Activated CD4-positive, alpha-beta T cell treated with anti-CD3 and anti-CD28 coated beads, Interleukin-2, amount 50 U/mL, for 16 hours (primary cell): ENCODE measurements around the gene CMTR1.
A peak's percentile ranks its signal among the peaks of the same experiment; 100 is the strongest.
"Not testable (repeated sequence)": the region's sequence is repeated elsewhere in the genome, so short reads cannot be mapped to it uniquely, and the experiment has no call there.

Experiments used
- DNase-seq: peaks from one replicate; pipeline ENCODE4 v3.0.0-alpha.2; 2020

The CMTR1 gene

GRCh38 chr6:37492991-37493660 lies 60.1 kb downstream of the CMTR1 start:
- DNase-seq, result no peak

GRCh38 chr6:37493661-37493995 lies 60.6 kb downstream of the CMTR1 start:
- no peak for DNase-seq

DNA sequence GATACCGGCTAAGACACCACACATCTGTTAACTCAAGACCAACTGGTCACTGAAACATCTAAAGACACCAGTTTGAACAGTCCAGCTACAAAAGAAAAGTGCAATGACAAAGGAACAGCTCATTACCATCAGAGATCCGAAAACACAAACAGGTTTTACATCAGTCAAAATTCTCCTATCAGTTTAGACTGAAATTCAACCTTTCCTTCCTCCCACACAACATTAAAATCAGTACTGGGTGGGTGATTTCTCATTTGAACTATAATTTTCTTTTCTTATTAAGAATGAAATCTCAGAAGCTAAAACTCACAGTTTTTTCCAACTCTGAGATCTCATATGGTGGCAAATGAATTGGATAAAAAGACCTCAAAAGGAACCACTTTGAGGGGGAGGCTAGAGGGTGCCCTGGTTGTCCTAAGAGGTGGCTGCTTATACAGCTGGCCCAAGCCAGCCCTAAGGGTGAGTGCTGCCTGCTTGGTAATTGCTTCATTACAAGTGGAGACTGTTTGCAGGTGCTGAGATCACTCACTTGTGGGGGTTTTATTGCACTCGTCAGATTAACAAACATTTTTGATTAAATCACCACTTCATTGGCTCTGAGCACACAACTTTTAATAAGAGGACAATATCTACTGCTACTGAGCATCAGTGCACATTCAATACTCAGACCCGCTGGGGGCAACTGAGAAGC lies 62.4 kb downstream of the CMTR1 start:
- DNase-seq, result peak; percentile 62

DNA sequence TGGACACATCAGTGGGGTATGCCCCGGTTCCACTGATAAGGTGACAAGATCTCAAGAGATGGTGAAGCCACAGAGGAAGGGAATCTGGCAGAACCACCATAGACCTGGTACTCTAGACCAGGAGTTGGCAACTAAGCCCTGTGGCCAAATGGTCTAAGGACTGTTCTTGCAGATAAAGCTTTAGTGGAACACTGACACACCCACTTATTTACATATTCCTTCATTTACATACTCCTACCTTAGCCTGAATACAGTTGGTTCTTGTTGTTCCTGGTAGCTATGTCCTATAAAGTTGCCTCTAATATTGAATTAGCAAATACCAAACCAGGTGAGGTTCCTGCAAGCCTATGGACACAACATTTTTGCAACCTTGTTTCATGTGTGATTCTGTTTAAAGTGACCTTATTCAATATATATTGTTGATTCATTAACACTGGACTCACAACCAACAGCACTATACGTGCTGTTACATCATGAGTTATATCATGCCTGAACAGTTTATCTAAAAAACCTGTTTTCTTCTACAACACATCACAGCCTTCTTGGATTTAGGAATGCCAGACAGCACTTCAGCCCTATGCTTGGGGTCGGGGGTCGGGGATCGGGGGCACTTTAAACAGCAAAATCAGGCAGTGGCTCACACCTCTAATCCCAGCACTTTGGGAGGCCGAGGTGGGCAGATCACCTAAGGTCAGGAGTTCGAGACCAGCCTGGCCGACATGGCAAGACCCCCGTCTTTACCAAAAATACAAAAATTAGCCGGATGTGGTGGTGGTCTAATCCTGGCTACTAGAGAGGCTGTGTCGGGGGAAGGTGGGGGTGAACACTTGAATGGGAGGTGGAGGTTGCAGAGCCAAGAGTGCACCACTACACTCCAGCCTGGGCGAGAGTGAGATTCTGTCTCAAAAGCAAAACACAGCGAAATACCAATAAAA lies 64.2 kb downstream of the CMTR1 start:
- no peak for DNase-seq

DNA sequence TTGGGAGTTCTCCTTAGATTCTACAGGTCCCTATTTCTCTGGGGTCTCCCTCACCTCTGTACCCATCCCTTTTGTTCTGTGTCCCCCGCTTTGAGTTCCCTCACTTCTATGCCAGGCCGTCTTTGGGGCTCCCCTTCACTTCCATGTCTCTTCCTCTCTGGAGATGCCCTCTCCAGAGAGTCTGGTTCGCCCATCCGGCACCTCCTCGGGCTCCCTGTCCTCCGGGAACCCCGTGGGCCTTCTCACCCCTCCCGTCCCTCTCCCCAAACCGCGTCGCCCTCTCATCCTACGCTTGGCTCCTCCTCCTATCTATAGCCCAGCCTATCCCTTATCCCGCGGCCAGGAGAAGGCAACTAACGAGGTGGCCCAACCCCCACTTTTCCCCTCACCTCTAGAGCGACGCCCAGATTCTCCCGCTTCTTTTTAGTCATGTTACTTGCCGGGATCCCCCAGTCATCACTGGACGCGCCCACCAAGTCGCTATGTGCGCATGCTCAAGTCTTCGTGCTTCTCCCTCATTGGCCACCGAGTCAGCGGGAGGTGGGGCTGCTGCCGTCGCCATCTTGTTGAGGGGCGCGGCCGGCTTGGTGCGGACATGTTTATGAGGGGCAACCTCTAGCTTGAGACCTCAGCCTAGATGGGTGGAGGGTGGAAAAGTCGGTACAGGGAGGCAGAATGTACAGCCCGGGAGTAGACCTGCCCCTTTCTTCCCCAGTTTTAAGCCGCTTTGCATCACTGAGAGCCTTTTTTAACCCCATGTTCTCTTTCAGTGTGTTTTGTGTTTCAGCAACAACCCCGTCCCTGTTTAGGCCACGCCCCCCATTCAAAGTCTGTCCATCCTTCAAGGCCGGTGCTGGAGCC lies 66.6 kb downstream of the CMTR1 start, which contains the start of gene CCDC167:
TSS of gene CCDC167 (minus strand) at position 461 of the 861 bp plus-strand sequence. CDS start at position 431, 30 bp downstream.
- peak; percentile 99 for DNase-seq

GRCh38 chr6:37500294-37500608 lies 67.2 kb downstream of the CMTR1 start:
- DNase-seq, result no peak

- DNase-seq, result not testable (repeated sequence)
Measured at GRCh38 chr6:37500904-37501303, 67.9 kb downstream of the CMTR1 start.

DNA sequence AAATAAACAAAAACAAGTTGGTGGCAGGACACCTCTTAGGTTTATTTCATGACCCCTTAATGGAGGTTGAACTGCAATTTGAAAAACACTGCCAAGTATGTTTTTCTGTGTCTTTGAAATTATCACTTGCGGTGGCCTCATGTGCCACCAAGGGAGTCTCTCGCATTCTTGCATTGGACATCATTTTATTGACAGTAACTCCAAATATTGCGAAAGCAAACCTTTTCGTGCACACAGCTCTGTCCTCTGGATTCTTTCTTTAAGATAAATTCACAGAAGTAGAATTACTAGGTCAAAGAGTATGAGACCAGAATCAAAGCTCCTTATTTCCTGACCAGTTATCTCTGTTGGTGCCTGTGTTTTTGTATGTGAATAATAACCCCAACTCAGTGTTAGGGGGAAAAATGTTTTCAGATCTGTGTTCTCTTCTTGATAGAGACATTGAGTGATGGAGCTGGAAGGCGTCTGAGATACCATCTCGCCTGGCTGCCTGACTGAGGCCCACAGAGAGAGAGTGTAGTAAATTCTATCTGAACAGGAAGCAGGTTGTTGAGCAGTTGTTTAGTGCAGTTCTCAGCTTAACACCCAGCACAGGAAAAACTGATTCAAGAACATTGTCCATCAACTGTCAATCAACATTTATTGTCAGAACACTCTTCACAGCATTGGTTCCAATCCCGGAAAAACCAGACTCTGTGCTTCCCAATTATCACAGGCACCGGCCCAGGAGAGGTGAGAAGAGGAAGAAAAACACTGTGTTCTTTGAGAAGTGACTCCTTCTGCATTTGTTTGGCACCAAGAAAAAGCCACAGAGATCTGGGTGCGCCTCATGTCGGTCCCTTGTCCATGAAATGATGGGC lies 68.8 kb downstream of the CMTR1 start:
- peak; percentile 47 for DNase-seq

GRCh38 chr6:37502703-37503291 lies 69.8 kb downstream of the CMTR1 start:
- peak; percentile 63 for DNase-seq

DNA sequence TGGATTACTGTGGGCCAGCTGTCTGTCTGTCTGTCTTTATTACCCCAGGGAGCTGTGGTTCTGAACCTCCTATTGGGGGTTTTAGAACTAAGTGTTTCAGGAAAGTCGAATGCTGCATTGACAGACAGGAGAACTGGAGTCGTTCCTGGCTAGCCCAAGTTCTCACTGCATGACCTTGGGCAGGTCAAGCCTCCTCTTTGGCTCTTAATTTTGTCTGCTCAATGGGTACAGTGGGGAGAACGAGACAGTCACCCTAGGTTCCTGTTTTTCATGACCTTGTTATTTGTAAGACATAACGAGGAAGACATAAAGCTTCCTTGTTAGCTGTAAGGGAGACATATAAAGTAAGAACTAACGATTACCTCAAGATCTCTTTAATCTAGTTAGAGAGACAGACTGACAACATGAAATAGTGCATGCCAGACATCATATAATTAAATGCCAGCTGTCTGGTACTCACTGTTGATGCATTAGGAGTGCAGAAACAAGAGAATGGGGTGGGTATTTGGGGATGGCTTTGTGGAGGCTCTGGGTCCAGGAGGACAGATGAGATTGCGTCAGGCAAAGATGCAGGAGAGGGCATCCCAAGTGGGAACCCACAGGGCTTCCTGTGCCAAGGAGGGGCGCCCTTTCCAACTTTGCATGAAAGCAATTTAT lies 70.4 kb downstream of the CMTR1 start:
- DNase-seq, result no peak

DNA sequence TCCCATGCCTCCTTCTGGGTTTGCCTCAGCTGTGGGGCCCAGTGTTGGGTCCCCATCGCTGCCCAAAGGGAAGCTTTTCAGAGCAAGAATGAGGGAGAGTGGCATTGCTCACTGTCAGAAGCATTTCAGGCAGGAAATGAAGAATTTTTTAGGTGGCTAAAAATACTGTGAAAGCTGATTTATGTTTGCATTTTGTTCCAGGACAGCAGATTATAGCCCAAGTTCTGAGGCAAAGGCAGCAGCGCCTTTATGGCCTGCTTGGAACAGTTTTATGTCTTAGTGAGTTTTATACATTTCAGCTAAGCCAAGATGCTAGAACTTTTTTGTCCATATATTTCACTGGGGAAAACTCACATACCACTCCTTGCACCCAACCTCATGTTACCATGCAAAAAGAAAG lies 71.0 kb downstream of the CMTR1 start:
- no peak for DNase-seq

DNA sequence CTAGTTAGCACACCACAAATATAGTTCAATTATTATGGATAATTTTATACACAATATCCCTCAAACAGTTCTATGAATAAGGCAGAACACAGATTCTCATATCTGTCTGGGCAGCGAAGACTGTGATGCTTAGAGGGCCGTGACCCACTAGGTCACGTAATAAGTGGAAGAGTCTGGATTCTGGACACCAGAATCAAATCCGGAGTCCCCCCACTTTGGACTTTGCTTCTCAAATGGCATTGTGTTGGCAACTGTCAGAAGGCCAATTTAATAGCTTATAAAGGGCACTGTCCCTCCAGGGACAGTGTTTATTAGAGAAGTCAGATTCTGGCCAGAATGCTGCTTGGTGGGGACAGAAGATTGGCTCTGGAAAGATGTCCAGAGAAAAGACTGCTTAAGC lies 73.5 kb downstream of the CMTR1 start:
- DNase-seq, result no peak

DNA sequence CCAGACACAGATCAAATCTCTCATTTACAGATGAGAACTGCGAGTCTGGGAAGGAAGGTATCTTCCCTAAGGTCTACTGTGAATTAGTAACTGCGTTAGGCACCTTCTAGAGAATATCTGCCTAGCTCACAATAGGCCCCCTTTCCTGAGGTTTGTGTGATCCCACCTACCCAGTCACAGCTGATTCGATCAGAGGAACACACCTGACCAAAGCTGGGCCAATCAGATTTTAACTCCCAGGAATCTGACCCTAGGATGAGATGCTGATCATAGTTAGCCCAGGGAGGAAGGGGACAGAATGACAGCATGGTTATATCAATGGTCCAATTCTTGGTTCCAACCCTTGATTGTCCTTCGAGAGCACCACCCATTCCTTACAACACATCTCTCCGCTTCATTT lies 74.1 kb downstream of the CMTR1 start:
- no peak for DNase-seq

DNA sequence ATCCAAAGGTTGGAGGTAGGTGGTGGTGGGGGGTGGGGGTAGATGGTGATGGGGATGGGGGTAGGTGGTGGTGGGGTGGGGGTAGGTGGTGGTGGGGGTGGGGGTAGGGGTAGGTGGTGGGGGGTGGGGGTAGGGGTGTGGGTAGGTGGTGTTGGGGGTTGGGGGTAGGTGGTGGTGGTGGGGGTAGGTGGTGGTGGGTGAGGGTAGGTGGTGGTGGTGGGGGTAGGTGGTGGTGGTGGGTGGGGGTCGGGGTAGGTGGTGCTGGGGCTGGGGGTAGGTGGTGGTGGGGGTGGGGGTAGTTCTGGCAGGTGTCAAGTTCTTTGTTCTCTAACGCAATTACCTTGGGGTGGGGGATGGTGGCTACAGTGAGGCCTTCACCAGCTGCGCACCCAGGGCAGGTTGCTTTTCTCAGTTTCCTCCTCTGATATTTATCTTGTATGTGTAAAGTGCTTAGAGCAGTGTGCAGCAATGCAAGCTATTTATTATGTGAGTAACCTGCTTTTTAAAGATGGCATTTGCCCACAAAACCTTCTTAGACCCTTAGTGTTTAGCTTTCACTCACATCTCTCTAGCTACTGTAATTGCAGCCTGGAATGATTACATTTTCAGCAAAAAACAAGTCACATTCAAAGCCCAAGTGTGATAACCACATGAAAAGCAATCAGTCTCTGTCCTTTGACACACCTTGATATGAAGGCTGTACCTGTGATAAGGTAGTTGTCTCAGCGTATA lies 74.8 kb downstream of the CMTR1 start:
- DNase-seq, result peak; percentile 32

DNA sequence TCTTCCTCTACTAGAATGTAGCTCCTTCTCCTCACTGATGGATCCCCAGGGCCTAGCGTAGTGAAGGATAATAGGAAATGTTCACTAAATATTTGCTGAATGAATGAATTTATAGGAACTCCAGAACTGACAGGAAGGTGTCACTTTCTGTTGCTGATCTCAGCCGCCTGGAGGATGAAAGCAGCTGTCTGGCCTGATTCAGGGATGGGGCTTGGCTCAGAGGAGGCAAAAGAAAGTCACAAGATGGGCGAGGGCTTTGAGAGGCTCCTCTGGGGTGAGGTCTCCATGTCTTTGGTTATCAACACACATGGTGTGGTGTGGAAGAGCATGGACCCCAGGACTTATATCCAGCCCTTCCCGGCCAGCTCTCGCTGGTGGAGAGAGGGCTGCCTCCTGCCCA lies 78.2 kb downstream of the CMTR1 start:
- no peak for DNase-seq

DNA sequence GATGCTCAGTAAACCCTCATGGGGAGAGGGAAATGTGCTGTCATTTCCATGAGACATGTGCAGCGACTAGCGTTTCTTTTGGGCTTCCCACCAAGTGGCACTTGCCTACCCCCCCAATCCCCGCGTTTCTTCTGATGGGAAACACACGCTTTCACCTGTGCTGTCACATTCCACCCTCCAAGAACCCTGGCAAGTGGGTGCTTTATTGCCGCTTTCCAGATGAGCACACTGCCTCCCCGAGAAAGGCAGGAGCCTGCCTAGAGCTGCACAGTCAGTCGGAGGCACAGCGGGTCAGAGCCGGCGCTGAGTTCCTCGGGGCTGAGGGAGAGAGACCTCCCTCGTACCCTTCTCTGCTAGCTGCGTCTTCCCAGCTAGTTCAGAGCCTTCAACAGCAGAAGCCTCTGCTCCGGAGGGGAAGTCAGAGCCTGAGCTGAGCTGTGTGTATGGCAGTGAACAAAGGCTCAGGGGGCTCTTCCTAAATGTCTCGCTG lies 78.9 kb downstream of the CMTR1 start:
- DNase-seq, result no peak

GRCh38 chr6:37512400-37513011 lies 79.5 kb downstream of the CMTR1 start:
- DNase-seq, result no peak

GRCh38 chr6:37513155-37513554 lies 80.1 kb downstream of the CMTR1 start:
- no peak for DNase-seq

DNA sequence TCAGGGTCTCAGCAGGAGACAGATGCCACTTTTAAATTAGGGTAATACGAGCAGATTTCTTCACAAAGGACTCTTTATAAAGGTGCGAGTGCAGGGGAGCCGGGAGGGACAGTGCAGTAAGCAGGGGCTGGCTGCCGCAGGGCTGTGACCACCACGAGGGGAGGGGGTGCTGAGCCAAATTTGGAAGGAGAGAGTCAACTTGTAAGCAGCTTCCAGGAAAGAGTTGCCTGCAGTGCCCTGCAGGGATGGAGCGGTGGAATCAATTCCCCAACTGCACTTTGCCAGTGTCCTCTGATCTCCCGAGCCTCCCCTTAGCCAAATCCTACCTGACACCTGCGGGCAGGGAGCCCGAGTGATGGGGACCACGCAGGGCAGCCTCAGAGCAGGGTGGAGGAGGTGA lies 80.6 kb downstream of the CMTR1 start:
- no peak for DNase-seq
